HCEC 1CT (cell line): ENCODE results near the gene ARAP1.
A peak's percentile ranks its signal among the peaks of the same experiment; 100 is the strongest.

Source experiments
- DNase-seq: peaks from one replicate; pipeline ENCODE4 v3.0.0-alpha.2; 2017

ARAP1 gene

DNA sequence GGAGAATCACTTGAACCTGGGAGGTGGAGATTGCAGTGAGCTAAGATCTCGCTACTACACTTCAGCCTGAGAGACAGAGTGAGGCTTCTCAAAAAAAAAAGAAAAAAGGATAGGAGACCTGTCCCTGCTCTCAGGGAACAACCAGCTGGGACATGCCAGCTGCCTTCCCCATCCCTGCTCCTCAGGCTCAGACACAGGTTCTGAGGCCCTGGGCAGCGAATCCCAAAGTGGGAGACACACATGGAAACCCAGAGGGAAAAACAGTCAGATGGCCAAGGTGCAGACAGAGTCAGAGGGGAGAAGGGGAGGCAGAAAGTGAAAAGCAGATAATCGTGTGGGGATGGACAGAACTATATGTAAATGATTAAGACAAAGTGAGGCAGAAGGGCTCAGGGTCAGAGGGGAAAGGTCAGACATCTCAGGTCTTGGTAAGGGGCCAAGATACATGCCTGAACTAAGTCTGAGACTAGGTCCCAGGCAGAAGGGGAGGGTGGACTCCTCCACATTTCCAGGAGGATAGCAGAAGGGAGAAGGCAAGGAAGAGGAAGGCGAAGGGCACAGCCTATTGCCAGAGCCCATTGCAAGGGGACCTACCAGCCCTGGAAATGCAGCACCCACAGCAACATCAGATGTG lies 27.4 kb upstream of the ARAP1 start:
- DNase-seq = no peak

- DNase-seq = no peak
Measured at GRCh38 chr11:72778535-72779494, 26.6 kb upstream of the ARAP1 start.

- no peak for DNase-seq
Measured at GRCh38 chr11:72777755-72778278, 25.6 kb upstream of the ARAP1 start.

- no peak for DNase-seq
Measured at GRCh38 chr11:72776844-72777754, 24.9 kb upstream of the ARAP1 start.

DNA sequence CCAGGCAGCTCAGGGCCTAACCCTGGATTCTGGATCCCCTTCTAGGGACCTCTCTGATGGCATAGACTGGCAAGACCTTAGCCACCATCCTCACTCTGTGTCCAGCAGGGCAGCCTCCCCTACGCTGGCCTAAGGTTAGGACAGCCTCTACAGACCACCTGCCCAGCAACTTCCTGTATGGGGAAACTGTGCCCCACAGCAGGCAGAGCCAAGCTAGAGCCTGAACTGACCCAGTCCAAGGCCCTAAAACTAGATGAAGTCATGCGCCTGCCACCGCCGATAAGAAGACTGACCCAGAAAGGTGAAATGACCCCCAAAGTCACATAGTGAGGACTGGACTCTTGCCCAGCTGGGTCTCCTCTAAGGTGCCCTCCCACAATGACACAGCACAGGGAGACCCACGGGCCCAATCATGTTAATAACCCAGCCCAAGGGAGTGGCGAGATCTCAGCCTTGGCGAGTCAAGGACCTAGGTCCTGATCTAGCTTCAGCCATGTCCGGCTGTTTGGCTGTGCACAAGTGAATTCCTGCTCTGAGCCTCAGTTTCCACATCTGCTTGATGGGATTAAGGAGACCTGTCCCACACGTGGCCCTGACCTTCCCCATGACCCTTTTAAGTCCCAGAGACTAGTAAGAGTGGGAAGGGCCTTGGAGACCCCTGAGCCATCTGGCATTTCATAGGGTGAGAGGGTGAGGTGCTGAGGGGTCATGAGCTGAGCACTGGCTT lies 24.1 kb upstream of the ARAP1 start:
- no peak for DNase-seq

GRCh38 chr11:72775288-72776110 lies 23.3 kb upstream of the ARAP1 start:
- DNase-seq = no peak

DNA sequence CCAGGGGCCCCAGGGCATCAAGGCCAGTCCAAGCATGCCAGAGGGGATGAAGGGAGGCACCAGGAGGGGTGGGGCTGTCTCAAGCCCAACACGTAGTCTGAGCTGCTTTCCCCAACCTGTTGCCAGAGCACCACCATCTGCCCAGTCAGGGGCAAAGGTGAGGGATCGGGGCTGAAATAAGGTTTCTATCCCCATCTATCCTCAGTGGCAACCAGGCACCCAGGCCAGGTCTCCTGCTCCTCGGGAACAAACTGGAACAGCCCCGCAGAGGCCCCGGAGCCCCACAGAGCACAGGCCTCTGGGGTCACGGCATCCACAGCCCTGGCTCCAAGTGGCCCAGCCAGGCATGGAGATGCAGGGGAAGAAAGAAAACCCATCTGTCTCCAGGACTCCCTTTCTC lies 22.3 kb upstream of the ARAP1 start:
- DNase-seq = no peak

GRCh38 chr11:72773696-72774095 lies 21.5 kb upstream of the ARAP1 start:
- DNase-seq = no peak

- peak; percentile 79 for DNase-seq
Measured at GRCh38 chr11:72773291-72773690, 21.1 kb upstream of the ARAP1 start.

- DNase-seq = no peak
Measured at GRCh38 chr11:72772059-72772458, 19.9 kb upstream of the ARAP1 start.

DNA sequence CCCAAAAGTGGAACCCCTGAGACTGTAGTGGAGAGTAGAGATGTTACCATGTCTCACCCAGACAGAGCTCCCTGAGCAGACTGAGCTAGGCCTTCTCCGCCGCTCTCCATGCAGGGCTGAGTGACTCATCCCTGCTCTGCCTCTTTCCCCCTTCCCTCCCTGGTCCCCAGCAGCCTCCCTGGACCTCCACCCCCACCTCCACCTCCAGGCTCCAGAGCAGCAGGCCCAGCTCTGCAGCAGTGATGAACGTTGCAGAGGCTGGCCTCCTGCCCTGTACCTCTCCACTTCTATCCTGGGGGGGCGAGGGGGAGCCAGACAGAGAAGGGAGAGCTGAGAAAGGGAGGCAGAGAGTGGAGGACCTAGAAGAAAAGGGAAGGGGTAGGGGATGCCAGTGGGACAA lies 19.3 kb upstream of the ARAP1 start:
- peak; percentile 36 for DNase-seq

- DNase-seq = no peak
Measured at GRCh38 chr11:72770799-72771198, 18.6 kb upstream of the ARAP1 start.

DNA sequence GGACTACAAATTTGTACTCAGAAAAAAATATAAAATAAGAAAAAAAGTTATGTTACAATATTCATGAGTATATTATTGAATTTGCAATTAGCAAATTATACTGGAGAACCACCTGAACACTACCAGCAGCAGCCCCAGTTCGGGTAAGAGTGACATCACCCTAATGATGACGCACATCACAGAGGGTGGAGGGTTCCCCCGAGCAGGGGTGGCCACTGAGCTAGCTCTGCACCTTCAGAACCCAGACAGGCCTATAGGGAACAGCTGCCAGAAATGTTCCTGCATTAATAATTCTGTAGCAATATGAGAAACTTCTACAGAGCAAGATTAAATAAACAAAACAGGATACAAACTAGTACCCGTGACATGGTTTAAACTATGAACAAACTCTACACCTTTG lies 17.5 kb upstream of the ARAP1 start:
- DNase-seq = no peak

- no peak for DNase-seq
Measured at GRCh38 chr11:72768581-72768980, 16.4 kb upstream of the ARAP1 start.

DNA sequence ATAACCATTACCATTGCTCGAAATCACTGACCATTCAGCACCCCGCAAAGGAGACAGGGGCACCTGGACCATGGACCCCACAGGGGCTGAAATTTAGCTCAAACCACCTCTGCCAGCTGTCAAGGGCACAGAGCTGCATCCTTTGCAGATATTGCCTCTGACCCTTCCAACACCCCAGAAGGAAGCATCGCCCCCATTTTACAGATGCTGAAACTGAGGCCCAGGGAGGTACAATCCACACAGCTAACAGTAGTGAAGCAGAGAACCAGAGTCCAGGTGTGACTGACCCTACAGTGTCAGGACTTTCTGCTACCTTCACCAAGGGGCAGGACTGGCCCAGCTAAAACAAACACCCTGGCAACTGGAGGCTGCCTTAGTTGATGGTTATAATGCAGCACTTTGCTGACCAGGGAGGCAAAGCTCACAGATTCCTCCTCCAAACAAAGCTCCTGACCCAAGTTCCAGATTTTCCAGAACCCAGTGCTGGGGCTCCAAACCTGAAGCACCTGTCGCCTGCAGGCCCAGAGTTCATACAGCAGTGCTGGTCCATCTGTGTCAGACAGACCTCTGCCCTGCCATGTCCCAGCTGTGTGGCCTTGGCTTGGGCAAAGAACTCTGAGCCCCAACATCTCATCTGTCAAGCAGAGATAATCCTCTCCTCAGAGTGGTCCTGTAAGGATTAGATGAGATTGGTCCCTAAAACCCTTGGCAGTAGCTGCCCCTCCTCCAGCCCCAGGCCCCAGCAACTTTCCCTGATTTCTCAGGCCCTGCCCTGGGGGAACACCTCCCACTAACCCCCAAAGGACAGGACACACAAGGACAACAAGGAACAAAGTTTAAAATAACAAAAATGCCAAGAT lies 15.2 kb upstream of the ARAP1 start:
- no peak for DNase-seq

DNA sequence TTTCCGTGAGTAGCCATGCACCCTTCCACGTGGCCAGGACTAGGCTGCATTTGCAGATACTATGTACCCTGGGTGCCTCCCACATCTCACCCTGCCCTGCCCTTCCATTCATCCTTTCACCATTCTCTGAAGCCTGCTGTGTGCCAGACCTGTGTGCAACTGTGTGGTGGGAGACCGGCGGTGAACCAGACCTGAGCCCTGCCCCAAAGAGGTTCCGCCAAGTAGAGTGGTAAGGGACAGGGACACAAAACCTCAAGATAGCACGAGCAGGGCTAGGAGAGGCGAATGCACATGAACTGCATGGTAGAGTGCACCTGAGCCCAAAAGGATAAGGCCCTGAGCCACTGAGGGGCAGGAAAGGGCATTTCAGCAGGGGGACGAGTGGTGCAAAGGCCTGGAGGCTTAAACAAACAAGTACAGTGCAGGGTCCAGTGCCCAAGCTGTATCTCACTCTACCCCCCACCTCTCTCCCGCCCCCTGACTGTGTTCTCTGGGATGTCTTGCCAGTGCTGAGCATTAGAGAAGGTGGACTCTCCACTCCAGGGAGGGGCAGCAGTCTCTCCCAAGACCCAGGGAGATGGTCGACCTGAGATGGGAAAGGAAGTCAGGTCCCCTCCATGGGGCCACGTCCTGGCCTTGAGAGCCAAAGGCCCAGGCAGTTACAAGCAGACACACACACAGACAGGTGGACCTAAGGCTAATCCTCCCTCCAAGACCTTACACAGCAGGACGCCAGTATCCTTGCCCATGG lies 14.1 kb upstream of the ARAP1 start:
- DNase-seq = no peak

DNA sequence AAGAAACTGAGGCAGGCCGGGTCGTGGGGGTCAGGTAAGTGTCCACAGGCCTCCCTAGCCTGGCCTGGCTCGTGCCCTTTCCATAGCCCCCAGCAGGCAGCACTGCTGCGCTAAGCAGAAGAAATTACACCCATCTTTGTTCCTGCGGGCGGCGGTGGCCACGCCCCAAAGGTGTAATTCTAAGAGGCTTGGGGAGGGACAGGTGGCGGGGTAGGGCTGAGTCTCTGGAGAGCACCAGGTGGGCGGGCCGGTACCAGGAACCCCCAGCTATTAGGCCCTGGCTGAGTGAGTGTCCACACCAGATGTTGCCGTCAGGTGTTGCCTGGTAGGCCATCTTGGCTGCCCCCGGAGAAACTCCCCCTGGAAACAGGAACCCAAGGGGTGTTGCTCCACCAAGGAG lies 12.3 kb upstream of the ARAP1 start:
- no peak for DNase-seq

DNA sequence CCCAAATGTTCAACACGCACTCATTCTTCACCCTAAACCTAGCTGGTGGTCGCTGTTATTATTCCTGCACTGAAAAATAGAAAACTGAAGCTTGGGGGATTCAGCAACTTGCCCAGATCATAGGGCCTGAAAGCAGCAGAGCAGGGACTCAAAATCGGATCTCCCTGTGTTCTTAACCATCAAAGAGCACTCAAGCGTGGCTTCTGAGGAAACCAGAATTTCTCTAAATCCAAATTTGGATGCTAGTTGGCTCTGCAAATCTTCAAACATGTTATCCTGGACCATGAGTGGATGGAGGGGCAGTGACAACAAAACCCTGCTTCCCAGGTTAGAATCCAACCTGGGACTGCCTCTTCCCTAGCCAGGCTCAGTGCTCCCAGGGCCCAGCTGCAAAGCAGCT lies 11.6 kb upstream of the ARAP1 start:
- DNase-seq = no peak

DNA sequence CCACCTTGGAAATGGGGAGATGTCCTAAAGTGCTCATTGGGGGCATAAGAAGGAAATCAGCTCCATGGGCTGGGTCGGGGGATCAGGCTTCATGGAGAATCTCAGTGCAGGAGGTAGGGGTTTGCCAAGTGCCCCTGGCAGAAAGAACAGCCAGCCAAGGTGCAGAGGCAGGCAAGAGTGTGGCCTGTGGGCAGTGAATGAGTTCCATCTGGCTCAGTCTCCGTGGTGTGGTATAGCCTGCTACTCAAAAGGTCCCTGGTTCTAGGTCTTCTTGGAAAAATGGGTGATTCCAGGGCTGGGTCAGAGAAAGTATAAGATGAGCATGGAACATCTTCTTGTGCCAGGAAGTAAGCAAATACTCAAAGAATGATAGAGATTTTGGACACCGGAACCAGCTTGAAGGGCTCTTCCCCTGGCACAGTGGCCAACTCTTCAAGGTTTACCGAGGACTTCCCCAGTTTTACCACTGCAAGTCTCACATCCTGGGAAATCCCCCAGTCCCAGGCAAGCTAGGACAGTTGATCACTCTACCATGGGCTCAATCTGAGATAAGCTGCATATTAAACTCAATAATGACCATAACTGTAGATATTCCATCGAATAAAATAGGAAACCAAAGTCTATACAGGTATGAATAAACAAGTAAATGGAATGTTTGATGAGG lies 10.6 kb upstream of the ARAP1 start:
- no peak for DNase-seq
